Activated CD8-positive, alpha-beta memory T cell treated with anti-CD3 and anti-CD28 coated beads, Interleukin-2, amount 50 U/mL, for 1 hour (primary cell): Measurements from ENCODE around the gene DSC3.

Experiments used
- DNase-seq: peaks from one replicate; pipeline ENCODE4 v3.0.0-alpha.2; 2020; ENCODE audit errors: extremely low read depth

Gene DSC3

GRCh38 chr18:31042406-31043181 lies at the start of gene DSC3:
Gene DSC3 (minus strand): TSS chr18:31042742. CDS start chr18:31042660, 82 bp downstream.
- DNase-seq, result no peak

DNA sequence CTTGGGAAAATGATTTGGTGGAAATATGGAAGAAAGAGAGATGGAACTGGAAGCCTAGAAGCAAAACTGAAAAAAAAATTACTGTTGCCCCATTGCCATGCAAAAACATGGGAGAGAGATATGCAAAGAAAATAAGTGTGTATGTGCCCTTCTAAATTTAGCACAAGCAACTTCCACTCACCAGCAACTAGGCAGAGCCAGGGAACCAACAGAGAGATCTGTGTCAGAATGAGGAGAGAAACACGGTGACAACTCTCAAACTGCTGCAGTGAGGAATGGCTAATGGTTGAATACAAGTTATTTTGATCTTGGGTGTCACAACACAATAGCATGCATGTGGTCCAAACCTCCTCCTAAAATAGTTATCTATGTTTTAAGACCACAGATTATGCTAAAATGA lies 48.8 kb upstream of the DSC3 start:
- DNase-seq, result no peak

DNA sequence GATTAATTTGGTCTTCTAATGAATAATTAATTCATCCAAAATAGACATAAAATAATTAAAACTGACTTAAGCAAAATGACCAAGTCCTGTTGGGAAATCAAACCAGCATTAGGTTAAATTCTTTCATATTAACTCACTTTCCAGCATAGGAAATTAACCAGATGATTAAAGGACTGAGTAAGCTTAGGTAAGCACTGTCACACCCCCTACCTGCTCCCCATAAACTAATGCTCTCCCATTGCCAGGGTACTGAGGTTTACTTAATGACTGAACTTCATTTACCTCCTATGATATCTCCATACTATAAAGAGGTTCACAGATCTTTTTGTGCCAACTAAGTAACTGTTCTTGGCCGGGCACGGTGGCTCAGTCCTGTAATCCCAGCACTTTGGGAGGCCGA lies 46.0 kb upstream of the DSC3 start:
- DNase-seq, result no peak

GRCh38 chr18:31079973-31080372 lies 37.4 kb upstream of the DSC3 start:
- DNase-seq, result no peak

- no peak for DNase-seq
Observed at GRCh38 chr18:31077878-31078277, 35.3 kb upstream of the DSC3 start.

- DNase-seq, result no peak
Observed at GRCh38 chr18:31072175-31072574, 29.6 kb upstream of the DSC3 start.

DNA sequence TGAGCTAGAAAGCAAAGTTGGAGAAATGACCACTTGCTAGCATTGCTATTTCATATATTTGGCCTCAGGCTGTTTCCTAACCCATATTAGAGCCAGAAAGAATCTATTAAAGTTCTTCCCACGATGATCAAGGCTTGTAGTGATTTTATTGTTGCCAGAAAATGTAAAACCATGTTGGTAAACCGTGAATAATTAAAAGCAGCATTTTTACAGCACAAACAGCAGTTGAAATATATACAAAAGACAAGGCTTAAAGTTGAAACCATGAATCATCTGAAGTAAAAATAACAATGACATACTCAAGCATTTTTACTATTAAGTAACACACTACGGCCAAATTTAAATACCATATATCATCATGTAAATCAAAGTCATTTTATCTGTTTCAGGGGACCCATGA lies 27.7 kb upstream of the DSC3 start:
- DNase-seq, result no peak

DNA sequence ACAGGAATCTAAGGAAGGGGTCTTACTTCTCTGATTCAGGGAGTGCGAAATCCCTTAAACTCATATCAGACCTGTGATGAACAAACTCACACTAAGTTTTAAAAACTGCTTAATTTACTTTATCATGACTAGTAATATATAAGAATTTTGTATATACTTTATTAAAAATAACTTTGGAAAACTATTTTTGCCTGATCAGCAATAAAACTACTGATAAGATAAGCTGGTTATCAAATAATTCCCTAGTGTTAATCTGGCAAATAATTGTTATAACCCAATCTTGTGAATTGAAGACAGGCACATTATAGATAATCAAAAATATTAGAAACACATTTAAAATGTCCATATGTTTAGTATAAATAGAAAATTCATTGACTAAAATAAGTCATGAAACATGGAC lies 23.7 kb upstream of the DSC3 start:
- DNase-seq, result no peak

GRCh38 chr18:31065036-31065773 lies 22.7 kb upstream of the DSC3 start:
- DNase-seq, result no peak

- no peak for DNase-seq
Observed at GRCh38 chr18:31064130-31064529, 21.6 kb upstream of the DSC3 start.

DNA sequence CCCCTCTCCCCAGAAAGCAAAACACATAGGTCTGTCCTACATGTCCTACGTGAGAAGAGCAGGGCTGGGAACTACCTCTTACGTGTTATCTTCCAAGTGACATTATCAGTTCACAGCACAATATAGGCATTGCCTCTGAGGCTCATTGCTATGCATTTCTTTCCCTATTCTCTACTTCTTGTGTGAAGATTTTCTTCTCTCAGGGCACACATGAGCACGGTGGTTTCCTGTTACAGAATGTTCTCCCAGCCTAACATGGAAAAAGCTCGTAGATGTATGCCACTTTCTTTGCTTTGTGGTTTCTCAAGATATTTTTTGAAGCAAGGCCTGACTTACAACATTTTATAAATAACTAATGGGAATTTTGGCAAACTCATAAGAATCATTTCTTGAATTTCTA lies 19.4 kb upstream of the DSC3 start:
- no peak for DNase-seq

GRCh38 chr18:31058897-31059296 lies 16.4 kb upstream of the DSC3 start:
- no peak for DNase-seq

DNA sequence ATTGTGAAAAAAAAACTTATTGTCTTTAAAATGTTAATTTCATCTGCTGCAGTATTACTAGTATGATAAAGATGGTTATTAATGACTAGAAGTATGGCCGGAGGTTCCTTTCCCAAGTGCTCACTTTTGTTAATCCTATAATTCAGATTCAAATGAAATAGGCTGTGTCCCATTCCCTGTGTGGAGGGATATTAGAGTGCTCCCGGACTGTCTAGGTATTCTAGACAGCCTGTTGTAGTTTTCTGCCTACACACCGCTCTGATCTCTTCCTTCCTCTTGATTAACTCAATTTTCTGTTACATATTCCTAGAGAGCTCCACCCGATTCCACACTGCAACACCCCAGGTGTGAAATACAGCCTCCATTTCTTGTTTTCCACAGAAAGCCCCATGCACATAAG lies 15.4 kb upstream of the DSC3 start:
- no peak for DNase-seq

DNA sequence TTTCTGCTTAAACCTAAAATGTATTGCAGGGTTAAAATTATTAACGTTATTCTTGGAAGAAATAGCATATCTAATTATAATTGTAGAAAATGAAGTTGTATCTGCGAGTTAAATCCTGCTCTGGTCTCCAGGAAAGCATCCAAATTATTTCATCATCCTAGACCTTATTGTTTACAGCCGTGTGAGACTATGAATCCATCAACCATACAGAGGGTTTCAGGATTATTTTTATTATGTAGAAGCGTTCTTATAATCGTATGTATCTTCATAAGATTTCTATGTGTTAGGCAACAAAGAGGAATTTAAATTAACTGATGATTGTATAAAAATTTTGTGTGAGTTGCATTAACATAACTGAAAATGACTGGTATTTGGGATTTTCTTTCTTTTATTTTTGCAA lies 14.5 kb upstream of the DSC3 start:
- DNase-seq, result no peak

DNA sequence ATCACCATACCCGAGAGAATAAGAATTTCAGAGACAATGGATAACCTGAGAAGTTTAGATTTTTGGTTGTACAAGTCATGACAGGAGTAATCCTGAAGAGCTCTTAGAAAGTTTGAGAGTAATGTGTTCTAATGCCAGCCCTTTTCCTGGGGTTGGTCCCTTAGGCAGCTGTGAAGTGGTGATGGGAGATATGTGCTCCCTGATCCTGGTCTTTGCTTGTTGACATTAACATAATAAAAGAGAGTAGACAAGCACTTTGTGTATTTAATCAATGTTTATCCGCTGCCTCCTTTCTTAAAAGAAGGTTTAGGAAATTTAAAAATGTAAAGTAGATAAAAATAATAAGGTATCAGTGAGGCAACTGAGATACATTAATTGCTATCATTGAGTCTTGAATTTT lies 13.8 kb upstream of the DSC3 start:
- no peak for DNase-seq

DNA sequence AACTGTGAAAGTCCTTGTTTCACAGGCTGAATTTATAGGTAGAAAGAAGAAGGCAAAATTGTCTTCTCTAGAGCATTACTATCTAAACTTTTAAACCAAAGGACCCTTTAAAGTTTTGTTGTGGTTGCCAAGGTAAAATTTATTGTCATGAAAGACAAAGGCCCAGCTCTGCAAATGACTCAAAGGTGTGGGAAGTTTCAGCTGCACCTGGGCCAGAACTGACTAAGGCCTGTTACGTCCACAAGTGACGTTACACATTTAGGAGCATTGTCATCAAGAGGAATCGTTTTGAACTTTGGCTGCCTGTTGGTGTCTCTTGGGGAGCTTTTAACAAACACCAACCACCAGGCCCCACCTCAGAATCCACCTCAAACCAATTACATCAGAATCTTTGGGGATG lies 8.1 kb upstream of the DSC3 start:
- no peak for DNase-seq

GRCh38 chr18:31049189-31049588 lies 6.6 kb upstream of the DSC3 start:
- no peak for DNase-seq

DNA sequence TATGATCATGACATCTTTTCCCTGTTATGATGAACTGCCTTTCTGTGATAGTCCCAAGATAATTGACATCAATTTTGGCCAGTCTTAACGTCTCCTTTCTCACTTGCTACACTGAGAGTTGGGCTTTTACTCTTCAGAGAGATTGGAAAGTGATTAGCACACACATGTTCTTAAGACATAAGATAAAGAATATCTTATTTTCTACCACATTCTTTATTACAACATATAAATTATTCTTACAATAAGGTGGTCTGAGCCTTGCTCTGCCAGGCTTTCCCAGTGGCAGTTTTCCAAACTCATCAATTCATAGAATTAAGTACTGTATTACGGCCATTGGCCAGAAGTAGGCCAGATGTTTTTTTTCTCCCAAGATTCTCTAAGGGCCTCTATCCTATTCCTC lies 5.7 kb upstream of the DSC3 start:
- no peak for DNase-seq

- no peak for DNase-seq
Observed at GRCh38 chr18:31046916-31047315, 4.4 kb upstream of the DSC3 start.

DNA sequence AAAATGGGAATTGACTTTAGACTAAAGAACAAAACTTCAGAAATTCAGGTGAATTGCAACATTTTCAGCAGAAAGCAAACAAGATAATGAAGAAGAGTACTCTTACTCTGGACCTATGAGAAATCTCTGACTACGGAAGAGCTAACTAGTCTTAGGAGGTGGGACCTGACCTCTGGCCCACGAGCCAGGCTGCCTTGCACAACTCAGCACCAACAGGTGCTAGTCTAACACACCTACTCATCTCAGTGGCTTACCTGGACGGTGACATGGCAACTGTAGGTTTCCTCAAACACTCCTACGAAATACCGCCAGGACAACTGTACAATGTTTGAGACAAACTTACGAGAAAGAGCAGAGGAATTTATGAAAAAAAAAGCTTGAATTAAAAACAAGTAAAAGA lies 3.1 kb upstream of the DSC3 start:
- DNase-seq, result no peak

- no peak for DNase-seq
Observed at GRCh38 chr18:31044926-31045325, 2.4 kb upstream of the DSC3 start.

DNA sequence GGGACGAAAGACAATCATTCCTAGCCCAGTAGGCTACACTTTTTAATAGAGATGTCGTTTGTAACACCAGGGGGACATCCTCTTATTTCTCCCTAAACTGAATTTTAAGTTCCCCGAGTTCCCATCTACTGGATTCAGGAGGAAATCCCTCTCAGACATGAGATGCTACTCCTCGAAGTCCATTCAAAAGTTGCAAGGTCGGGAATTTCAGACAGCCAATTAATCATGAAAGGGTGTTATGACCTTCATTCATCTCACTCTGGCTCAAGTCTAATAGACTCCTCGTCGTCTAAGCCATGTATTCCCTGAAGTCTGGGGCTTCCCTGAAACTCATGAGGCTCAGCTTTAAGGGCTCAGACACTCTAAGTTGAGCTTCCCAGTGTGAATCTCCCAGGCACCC lies 1.2 kb upstream of the DSC3 start:
- DNase-seq, result no peak

GRCh38 chr18:31042084-31042405 lies 497 bp downstream of the DSC3 start:
- DNase-seq, result no peak
